Measurements from ENCODE around the gene SYNJ2BP. TPM values are rescaled to one million over a fixed set of nuclear protein-coding genes. Genes with fewer than 3 reads are reported as not detected.
"Not testable (repeated sequence)": the region's sequence is repeated elsewhere in the genome, so short reads cannot be mapped to it uniquely, and the experiment has no call there.

SYNJ2BP gene
- total and polyA plus RNA-seq, 4 experiments from 2014 or later: 13.4 to 19.8 (median 18.1) TPM

- CTCF ChIA-PET (ENCODE audit: partially characterized antibody); intact Hi-C loops (cut with micrococcal nuclease); H3K27ac Mint-ChIP-seq; H3K27ac ChIP-seq (ENCODE audit: low read depth, low read length); H3K27me3 ChIP-seq (ENCODE audit: insufficient read depth, low read length); H3K9me3 ChIP-seq (ENCODE audit: control insufficient read depth in 1 of 2, low read length in 2 of 2); H3K4me3 ChIP-seq (ENCODE audit: low read length in 2 of 2); H3K9me3 Mint-ChIP-seq; H3K27me3 Mint-ChIP-seq; H3K4me3 Mint-ChIP-seq; DNase-seq; POLR2A ChIA-PET (ENCODE audit: partially characterized antibody); H3K4me1 ChIP-seq (ENCODE audit: insufficient read depth, low read length); H3K36me3 ChIP-seq (ENCODE audit: insufficient read depth, low read length): not testable (repeated sequence)
- peaks cover 35 to 41% of the 10 kb centered on the region in 2 donors for H3K36me3 Mint-ChIP-seq
- peaks cover 27 to 58% (median 34%) of the 10 kb centered on the region in 4 donors for H3K4me1 Mint-ChIP-seq
These were observed 10.7 kb downstream of the SYNJ2BP start for GRCh38 chr14:70406216-70406615.

DNA sequence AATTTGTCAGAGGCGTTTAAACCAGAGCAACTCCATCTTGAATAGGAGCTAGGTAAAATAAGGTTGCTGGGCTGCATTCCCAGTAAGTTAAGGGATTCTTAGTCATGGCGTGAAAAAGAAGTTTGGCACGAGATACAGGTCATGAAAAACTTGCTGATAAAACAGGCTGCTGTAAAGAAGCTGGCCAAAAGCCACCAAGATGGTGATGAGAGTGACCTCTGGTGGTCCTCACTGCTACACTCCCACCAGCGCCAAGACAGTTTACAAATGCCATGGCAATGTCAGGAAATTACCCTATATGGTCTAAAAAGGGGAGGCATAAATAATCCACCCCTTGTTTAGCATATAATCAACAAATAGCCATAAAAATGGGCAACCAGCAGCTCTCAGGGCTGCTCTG is 13.6 kb downstream of the SYNJ2BP start:
- H3K4me1 ChIP-seq (ENCODE audit: insufficient read depth, low read length); DNase-seq; H3K36me3 ChIP-seq (ENCODE audit: insufficient read depth, low read length); intact Hi-C loops (cut with micrococcal nuclease); POLR2A ChIA-PET (ENCODE audit: partially characterized antibody); CTCF ChIA-PET (ENCODE audit: partially characterized antibody); H3K27me3 Mint-ChIP-seq; H3K27ac ChIP-seq (ENCODE audit: low read depth, low read length); H3K4me3 ChIP-seq (ENCODE audit: low read length in 2 of 2); H3K9me3 Mint-ChIP-seq; H3K9me3 ChIP-seq (ENCODE audit: control insufficient read depth in 1 of 2, low read length in 2 of 2); H3K4me3 Mint-ChIP-seq; H3K27me3 ChIP-seq (ENCODE audit: insufficient read depth, low read length): not testable (repeated sequence)
- Mint-ChIP-seq H3K36me3 (peaks cover 32% of the 10 kb centered on the region in 2 donors), H3K27ac (peak overlapping the region in 1 of 7 donors; percentile 23), H3K4me1 (peaks cover 21 to 41% (median 28%) of the 10 kb centered on the region in 4 donors)

DNA sequence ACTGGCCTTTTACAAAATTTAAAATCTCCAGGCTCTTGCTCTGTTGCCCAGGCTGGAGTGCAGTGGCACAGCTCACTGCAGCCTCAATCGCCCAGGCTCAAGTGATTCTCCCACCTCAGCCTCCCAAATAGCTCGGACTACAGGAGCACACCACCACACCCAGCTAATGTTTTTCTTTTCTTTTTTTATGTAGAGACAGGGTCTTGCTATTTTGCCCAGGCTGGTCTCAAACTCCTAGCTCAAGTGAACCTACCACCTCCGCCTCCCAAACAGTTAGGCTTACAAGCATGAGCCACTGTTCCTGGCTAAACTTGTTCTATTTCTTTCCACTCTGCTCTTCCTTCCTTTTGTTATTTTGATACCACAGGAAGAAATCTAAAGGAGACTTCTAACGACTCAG is 15.2 kb downstream of the SYNJ2BP start:
- Histone ChIP-seq H3K9me3 (ENCODE audit: control insufficient read depth in 1 of 2, low read length in 2 of 2) (no peaks in the 10 kb centered on the region), H3K27ac (ENCODE audit: low read depth, low read length) (no peak overlapping the region), H3K36me3 (ENCODE audit: insufficient read depth, low read length) (no peaks in the 10 kb centered on the region), H3K4me1 (ENCODE audit: insufficient read depth, low read length) (peaks cover 3% of the 10 kb centered on the region), H3K4me3 (ENCODE audit: low read length in 2 of 2) (no peak overlapping the region), H3K27me3 (ENCODE audit: insufficient read depth, low read length) (no peaks in the 10 kb centered on the region)
- ChIA-PET CTCF (ENCODE audit: partially characterized antibody) (no interaction called here), POLR2A (ENCODE audit: partially characterized antibody) (interaction anchor here (0.7 kb wide), 1 partner anchor 360 kb away, joined by 3 read pairs; no protein-coding TSS in a partner anchor)
- no peak overlapping the region for H3K27ac Mint-ChIP-seq
- H3K4me1 Mint-ChIP-seq: peaks cover 15 to 35% (median 23%) of the 10 kb centered on the region in 4 donors
- DNase-seq: no peak
- H3K4me3 Mint-ChIP-seq: no peak overlapping the region
- H3K27me3 Mint-ChIP-seq: no peaks in the 10 kb centered on the region
- H3K36me3 Mint-ChIP-seq: peaks cover 26 to 32% of the 10 kb centered on the region in 2 donors
- no peaks in the 10 kb centered on the region for H3K9me3 Mint-ChIP-seq
- intact Hi-C loops (cut with micrococcal nuclease): no loop called here

GRCh38 chr14:70398706-70399431 is 18.0 kb downstream of the SYNJ2BP start:
- Mint-ChIP-seq H3K4me3 (no peak overlapping the region), H3K27ac (no peak overlapping the region), H3K36me3 (peaks cover 21 to 24% of the 10 kb centered on the region in 2 donors), H3K4me1 (peaks cover 5 to 26% (median 8%) of the 10 kb centered on the region in 4 donors), H3K9me3 (no peaks in the 10 kb centered on the region), H3K27me3 (no peaks in the 10 kb centered on the region)
- Histone ChIP-seq H3K4me1 (ENCODE audit: insufficient read depth, low read length) (no peaks in the 10 kb centered on the region), H3K4me3 (ENCODE audit: low read length in 2 of 2) (no peak overlapping the region), H3K27ac (ENCODE audit: low read depth, low read length) (no peak overlapping the region), H3K36me3 (ENCODE audit: insufficient read depth, low read length) (no peaks in the 10 kb centered on the region), H3K27me3 (ENCODE audit: insufficient read depth, low read length) (no peaks in the 10 kb centered on the region), H3K9me3 (ENCODE audit: control insufficient read depth in 1 of 2, low read length in 2 of 2) (no peaks in the 10 kb centered on the region)
- DNase-seq: no peak
- intact Hi-C loops (cut with micrococcal nuclease): no loop called here
- CTCF ChIA-PET (ENCODE audit: partially characterized antibody): no interaction called here
- POLR2A ChIA-PET (ENCODE audit: partially characterized antibody): no interaction called here

GRCh38 chr14:70398280-70398679 is 18.6 kb downstream of the SYNJ2BP start:
- POLR2A ChIA-PET (ENCODE audit: partially characterized antibody): no interaction called here
- Histone ChIP-seq H3K9me3 (ENCODE audit: control insufficient read depth in 1 of 2, low read length in 2 of 2) (no peaks in the 10 kb centered on the region), H3K36me3 (ENCODE audit: insufficient read depth, low read length) (no peaks in the 10 kb centered on the region), H3K27ac (ENCODE audit: low read depth, low read length) (no peak overlapping the region), H3K27me3 (ENCODE audit: insufficient read depth, low read length) (no peaks in the 10 kb centered on the region), H3K4me3 (ENCODE audit: low read length in 2 of 2) (no peak overlapping the region), H3K4me1 (ENCODE audit: insufficient read depth, low read length) (no peaks in the 10 kb centered on the region)
- no peak overlapping the region for H3K4me3 Mint-ChIP-seq
- H3K36me3 Mint-ChIP-seq: peaks cover 25 to 28% of the 10 kb centered on the region in 2 donors
- DNase-seq: no peak
- H3K4me1 Mint-ChIP-seq: peaks cover 5 to 23% (median 10%) of the 10 kb centered on the region in 4 donors
- no peaks in the 10 kb centered on the region for H3K9me3 Mint-ChIP-seq
- H3K27ac Mint-ChIP-seq: no peak overlapping the region
- intact Hi-C loops (cut with micrococcal nuclease): no loop called here
- CTCF ChIA-PET (ENCODE audit: partially characterized antibody): no interaction called here
- no peaks in the 10 kb centered on the region for H3K27me3 Mint-ChIP-seq

GRCh38 chr14:70397746-70398145 is 19.1 kb downstream of the SYNJ2BP start:
- Mint-ChIP-seq H3K36me3 (peaks cover 30 to 33% of the 10 kb centered on the region in 2 donors), H3K9me3 (no peaks in the 10 kb centered on the region), H3K4me3 (no peak overlapping the region), H3K27me3 (no peaks in the 10 kb centered on the region), H3K27ac (peak overlapping the region in 1 of 7 donors; percentile 41), H3K4me1 (peaks cover 5 to 20% (median 12%) of the 10 kb centered on the region in 4 donors)
- Histone ChIP-seq H3K27ac (ENCODE audit: low read depth, low read length) (no peak overlapping the region), H3K4me3 (ENCODE audit: low read length in 2 of 2) (no peak overlapping the region), H3K9me3 (ENCODE audit: control insufficient read depth in 1 of 2, low read length in 2 of 2) (no peaks in the 10 kb centered on the region), H3K36me3 (ENCODE audit: insufficient read depth, low read length) (no peaks in the 10 kb centered on the region), H3K27me3 (ENCODE audit: insufficient read depth, low read length) (no peaks in the 10 kb centered on the region), H3K4me1 (ENCODE audit: insufficient read depth, low read length) (no peaks in the 10 kb centered on the region)
- intact Hi-C loops (cut with micrococcal nuclease): no loop called here
- ChIA-PET CTCF (ENCODE audit: partially characterized antibody) (no interaction called here), POLR2A (ENCODE audit: partially characterized antibody) (no interaction called here)
- DNase-seq: no peak

GRCh38 chr14:70394674-70395306 is 22.1 kb downstream of the SYNJ2BP start:
- no peak overlapping the region for H3K4me3 Mint-ChIP-seq
- ChIA-PET POLR2A (ENCODE audit: partially characterized antibody) (no interaction called here), CTCF (ENCODE audit: partially characterized antibody) (no interaction called here)
- Histone ChIP-seq H3K4me3 (ENCODE audit: low read length in 2 of 2) (no peak overlapping the region), H3K4me1 (ENCODE audit: insufficient read depth, low read length) (no peaks in the 10 kb centered on the region), H3K36me3 (ENCODE audit: insufficient read depth, low read length) (no peaks in the 10 kb centered on the region), H3K27ac (ENCODE audit: low read depth, low read length) (no peak overlapping the region), H3K9me3 (ENCODE audit: control insufficient read depth in 1 of 2, low read length in 2 of 2) (no peaks in the 10 kb centered on the region), H3K27me3 (ENCODE audit: insufficient read depth, low read length) (no peaks in the 10 kb centered on the region)
- peaks cover 39 to 42% of the 10 kb centered on the region in 2 donors for H3K36me3 Mint-ChIP-seq
- H3K27ac Mint-ChIP-seq: no peak overlapping the region
- H3K9me3 Mint-ChIP-seq: no peaks in the 10 kb centered on the region
- H3K4me1 Mint-ChIP-seq: peaks cover 4 to 20% (median 9%) of the 10 kb centered on the region in 4 donors
- H3K27me3 Mint-ChIP-seq: no peaks in the 10 kb centered on the region
- intact Hi-C loops (cut with micrococcal nuclease): no loop called here
- DNase-seq: no peak
